Smooth muscle cell (in vitro differentiated cells): Measurements from ENCODE around the gene SOCS1. TPM values are rescaled to one million over a fixed set of nuclear protein-coding genes. Genes with fewer than 3 reads are reported as not detected.

Experiments
- DNase-seq: peaks from one replicate; lab custom pipeline; 2025; ENCODE audit not compliant: unreplicated experiment; lab: John Stamatoyannopoulos, UW
- H2AFZ ChIP-seq: fragments of 200-600 bp; sonication (generic); 2 replicates; pipeline ENCODE4 v1.6.0; 2016; ENCODE audit warnings: antibody characterized with exemption, low read depth, mild to moderate bottlenecking
- H3F3A ChIP-seq: fragments of 200-600 bp; sonication (generic); 2 replicates; pipeline ENCODE4 v1.6.0; 2017; ENCODE audit warnings: antibody characterized with exemption, low read depth
- H3K27ac ChIP-seq: fragments of 200-600 bp; sonication (generic); 2 replicates; pipeline ENCODE4 v1.5.1; 2016; ENCODE audit warnings: low read depth, mild to moderate bottlenecking
- H3K27me3 ChIP-seq: fragments of 200-600 bp; sonication (generic); 2 replicates; pipeline ENCODE4 v1.6.1; 2016; ENCODE audit warnings: low read depth, mild to moderate bottlenecking
- H3K36me3 ChIP-seq: fragments of 200-600 bp; sonication (generic); 2 replicates; pipeline ENCODE4 v1.5.1; 2016; ENCODE audit warnings: low read depth
- H3K4me1 ChIP-seq: fragments of 200-600 bp; sonication (generic); 2 replicates; pipeline ENCODE4 v1.5.1; 2016; ENCODE audit warnings: low read depth
- H3K4me2 ChIP-seq: fragments of 200-600 bp; sonication (generic); 2 replicates; pipeline ENCODE4 v1.6.0; 2016; ENCODE audit warnings: mild to moderate bottlenecking
- H3K4me3 ChIP-seq: fragments of 200-600 bp; sonication (generic); 2 replicates; pipeline ENCODE4 v1.5.1; 2016; ENCODE audit warnings: mild to moderate bottlenecking
- H3K79me2 ChIP-seq: fragments of 200-600 bp; sonication (generic); 2 replicates; pipeline ENCODE4 v1.6.0; 2016; ENCODE audit warnings: low read depth, mild to moderate bottlenecking
- H3K9ac ChIP-seq: fragments of 200-600 bp; sonication (generic); 2 replicates; pipeline ENCODE4 v1.6.0; 2016; ENCODE audit warnings: low read depth
- H3K9me3 ChIP-seq: fragments of 200-600 bp; sonication (generic); replicated peaks from 2 replicates; pipeline ENCODE4 v1.5.1; 2016; ENCODE audit warnings: low read depth
- H4K20me1 ChIP-seq: fragments of 200-600 bp; sonication (generic); 2 replicates; pipeline ENCODE4 v1.6.0; 2016; ENCODE audit warnings: low read depth
- WGBS: methylation state at CpG from one replicate; pipeline ENCODE4 v1.1.7; 2016; ENCODE audit warnings: low lambda C conversion rate; 5-methylcytosine and 5-hydroxymethylcytosine counted together
- polyA plus RNA-seq: library from polyadenylated mRNA; unstranded; fragments of >200 nt; fragmentation: Nextera tagmentation; extraction: Ambion mirVana; gene quantifications from 2 replicates; pipeline ENCODE4 v1.2.1, GENCODE V29; 2016
- total RNA-seq: library from RNA; depleted of rRNA; stranded (reverse); fragments of >200 nt; gene quantifications from 2 replicates; pipeline ENCODE4 v1.2.3, GENCODE V29; 2014
- TF ChIP-seq, protein P1 (sequence below): fragments of 200-600 bp; sonication (generic); IDR thresholded peaks from 2 replicates; pipeline ENCODE4 v1.5.1; 2017; ENCODE audit warnings: borderline replicate concordance, mild to moderate bottlenecking, antibody characterized with exemption; ENCODE audit not compliant: insufficient read depth, poor library complexity, severe bottlenecking

SOCS1 gene
- total and polyA plus RNA-seq, 2 experiments from 2014 or later, result 6.1 to 18.7 TPM

DNA sequence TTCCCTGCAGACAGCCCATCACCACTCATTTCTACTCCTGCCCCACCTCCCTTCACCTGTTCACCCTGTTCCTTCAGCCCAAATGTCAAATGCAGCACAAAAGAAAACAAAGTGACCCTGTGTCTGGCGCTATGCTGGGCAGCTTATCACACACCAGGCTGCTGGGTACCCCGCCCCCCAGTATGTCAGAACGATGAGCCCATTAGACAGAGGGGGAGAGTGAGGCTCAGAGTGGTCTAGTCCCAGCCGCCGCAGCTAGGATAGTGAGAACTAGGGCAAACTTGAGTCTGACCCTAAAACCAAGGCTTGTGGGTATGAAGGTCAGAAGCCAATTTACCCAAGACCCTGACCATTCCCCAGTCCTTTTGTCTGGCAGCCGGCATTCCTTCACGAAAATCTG is 9.1 kb upstream of the SOCS1 start:
- no peaks in the 10 kb centered on the region for H3F3A ChIP-seq
- no peaks in the 10 kb centered on the region for H3K4me1 ChIP-seq
- no peak overlapping the region for H3K4me3 ChIP-seq
- H3K79me2 ChIP-seq, result no peaks in the 10 kb centered on the region
- 91% methylated on average over 7 of the region's 7 CpGs for WGBS
- TF ChIP-seq, protein P1, sequence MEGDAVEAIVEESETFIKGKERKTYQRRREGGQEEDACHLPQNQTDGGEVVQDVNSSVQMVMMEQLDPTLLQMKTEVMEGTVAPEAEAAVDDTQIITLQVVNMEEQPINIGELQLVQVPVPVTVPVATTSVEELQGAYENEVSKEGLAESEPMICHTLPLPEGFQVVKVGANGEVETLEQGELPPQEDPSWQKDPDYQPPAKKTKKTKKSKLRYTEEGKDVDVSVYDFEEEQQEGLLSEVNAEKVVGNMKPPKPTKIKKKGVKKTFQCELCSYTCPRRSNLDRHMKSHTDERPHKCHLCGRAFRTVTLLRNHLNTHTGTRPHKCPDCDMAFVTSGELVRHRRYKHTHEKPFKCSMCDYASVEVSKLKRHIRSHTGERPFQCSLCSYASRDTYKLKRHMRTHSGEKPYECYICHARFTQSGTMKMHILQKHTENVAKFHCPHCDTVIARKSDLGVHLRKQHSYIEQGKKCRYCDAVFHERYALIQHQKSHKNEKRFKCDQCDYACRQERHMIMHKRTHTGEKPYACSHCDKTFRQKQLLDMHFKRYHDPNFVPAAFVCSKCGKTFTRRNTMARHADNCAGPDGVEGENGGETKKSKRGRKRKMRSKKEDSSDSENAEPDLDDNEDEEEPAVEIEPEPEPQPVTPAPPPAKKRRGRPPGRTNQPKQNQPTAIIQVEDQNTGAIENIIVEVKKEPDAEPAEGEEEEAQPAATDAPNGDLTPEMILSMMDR, result no peak
- H3K4me2 ChIP-seq, result no peak overlapping the region
- H3K9ac ChIP-seq, result no peak overlapping the region
- H3K27me3 ChIP-seq, result no peaks in the 10 kb centered on the region
- H3K36me3 ChIP-seq, result no peaks in the 10 kb centered on the region
- DNase-seq, result no peak
- H4K20me1 ChIP-seq, result no peaks in the 10 kb centered on the region
- no peaks in the 10 kb centered on the region for H3K9me3 ChIP-seq
- no peak overlapping the region for H3K27ac ChIP-seq
- no peak overlapping the region for H2AFZ ChIP-seq

GRCh38 chr16:11264155-11264832 is 8.3 kb upstream of the SOCS1 start:
- 81% methylated on average over 9 of the region's 9 CpGs for WGBS
- no peak overlapping the region for H2AFZ ChIP-seq
- H3K4me3 ChIP-seq, result no peak overlapping the region
- H3K36me3 ChIP-seq, result no peaks in the 10 kb centered on the region
- no peak overlapping the region for H3K27ac ChIP-seq
- H3K27me3 ChIP-seq, result no peaks in the 10 kb centered on the region
- no peaks in the 10 kb centered on the region for H3K79me2 ChIP-seq
- TF ChIP-seq, protein P1, result no peak
- H4K20me1 ChIP-seq, result no peaks in the 10 kb centered on the region
- H3K4me2 ChIP-seq, result no peak overlapping the region
- no peak overlapping the region for H3K9ac ChIP-seq
- no peak for DNase-seq
- H3K4me1 ChIP-seq, result no peaks in the 10 kb centered on the region
- no peaks in the 10 kb centered on the region for H3K9me3 ChIP-seq
- H3F3A ChIP-seq, result no peaks in the 10 kb centered on the region

GRCh38 chr16:11263737-11264136 is 7.7 kb upstream of the SOCS1 start:
- Histone ChIP-seq H3K27me3 (no peaks in the 10 kb centered on the region), H4K20me1 (no peaks in the 10 kb centered on the region), H3K4me3 (no peak overlapping the region), H3K27ac (no peak overlapping the region), H3K9me3 (no peaks in the 10 kb centered on the region), H3K4me2 (no peak overlapping the region), H3K9ac (no peak overlapping the region), H3K36me3 (no peaks in the 10 kb centered on the region), H3F3A (no peaks in the 10 kb centered on the region), H3K79me2 (no peaks in the 10 kb centered on the region), H3K4me1 (no peaks in the 10 kb centered on the region), H2AFZ (no peak overlapping the region)
- TF ChIP-seq, protein P1, result no peak
- no peak for DNase-seq
- 80% methylated on average over 4 of the region's 4 CpGs for WGBS

- H2AFZ ChIP-seq, result no peak overlapping the region
- H3K4me1 ChIP-seq, result no peaks in the 10 kb centered on the region
- no peaks in the 10 kb centered on the region for H3F3A ChIP-seq
- H3K79me2 ChIP-seq, result no peaks in the 10 kb centered on the region
- H3K4me3 ChIP-seq, result no peak overlapping the region
- H3K36me3 ChIP-seq, result no peaks in the 10 kb centered on the region
- no peak overlapping the region for H3K9ac ChIP-seq
- H3K4me2 ChIP-seq, result no peak overlapping the region
- H3K9me3 ChIP-seq, result no peaks in the 10 kb centered on the region
- TF ChIP-seq, protein P1, result no peak
- WGBS, result 94% methylated on average over 8 of the region's 8 CpGs
- DNase-seq, result no peak
- H3K27ac ChIP-seq, result no peak overlapping the region
- no peaks in the 10 kb centered on the region for H4K20me1 ChIP-seq
- no peaks in the 10 kb centered on the region for H3K27me3 ChIP-seq
Measured at GRCh38 chr16:11262915-11263314, 6.9 kb upstream of the SOCS1 start.
